K562 (cell line): Measurements from ENCODE around the gene CNTROB. TPM values are rescaled to one million over a fixed set of nuclear protein-coding genes. Genes with fewer than 3 reads are reported as not detected.
A peak's percentile ranks its signal among the peaks of the same experiment; 100 is the strongest.

Source experiments
- ARID1B ChIP-seq: fragments of 450-650 bp; IDR thresholded peaks from 2 replicates; pipeline ENCODE4 v1.6.1; 2016; ENCODE audit warnings: antibody characterized with exemption, mild to moderate bottlenecking, inconsistent platforms
- CHAMP1 ChIP-seq: fragments of 450-650 bp; IDR thresholded peaks from 2 replicates; pipeline ENCODE4 v1.6.1; 2016; ENCODE audit warnings: mild to moderate bottlenecking
- EHMT2 ChIP-seq: fragments of 450-650 bp; IDR thresholded peaks from 2 replicates; pipeline ENCODE4 v1.6.1; 2018; ENCODE audit warnings: antibody characterized with exemption
- ETS1 ChIP-seq: conservative IDR thresholded peaks from 2 replicates; pipeline ENCODE4 v1.6.1; 2011; ENCODE audit warnings: low read depth, mild to moderate bottlenecking, low read length; ENCODE audit not compliant: control insufficient read depth
- FOXJ3 ChIP-seq: sonication (generic); formaldehyde crosslinking; IDR thresholded peaks from 2 replicates; pipeline ENCODE4 v1.4.0; 2020; ENCODE audit warnings: mild to moderate bottlenecking, missing genetic modification reagents
- GATAD2A ChIP-seq: fragments of 450-650 bp; IDR thresholded peaks from 2 replicates; pipeline ENCODE4 v1.6.1; 2017
- HNRNPH1 ChIP-seq: fragments of 200-400 bp; formaldehyde crosslinking; optimal IDR thresholded peaks from 2 replicates; pipeline ENCODE3; 2017; ENCODE audit warnings: low read depth, mild to moderate bottlenecking, low read length, moderate library complexity
- NFYB ChIP-seq: IDR thresholded peaks from 2 replicates; pipeline ENCODE4 v1.6.1; 2011; ENCODE audit warnings: mild to moderate bottlenecking, moderate library complexity; ENCODE audit not compliant: insufficient read length; ENCODE audit errors: extremely low read depth
- PPARD ChIP-seq: fragments of 250-450 bp; sonication (Bioruptor Pico); IDR thresholded peaks from 2 replicates; pipeline ENCODE4 v1.8.0; 2022; ENCODE audit warnings: inconsistent platforms, mild to moderate bottlenecking, moderate library complexity
- PTRF ChIP-seq: fragments of 450-650 bp; IDR thresholded peaks from 2 replicates; pipeline ENCODE4 v1.6.1; 2016; ENCODE audit warnings: mild to moderate bottlenecking, missing genetic modification characterization, missing compliant biosample characterization
- SRSF3 ChIP-seq: fragments of 200-400 bp; formaldehyde crosslinking; IDR thresholded peaks from 2 replicates; pipeline ENCODE4 v1.6.1; 2016; ENCODE audit warnings: mild to moderate bottlenecking, low read length, moderate library complexity; ENCODE audit not compliant: insufficient read depth
- TAF1 ChIP-seq: IDR thresholded peaks from 2 replicates; pipeline ENCODE4 v1.6.1; 2011; ENCODE audit warnings: mild to moderate bottlenecking, low read length, moderate library complexity; ENCODE audit not compliant: insufficient read depth, control insufficient read depth, severe bottlenecking; ENCODE audit errors: extremely low read depth
- THRAP3 ChIP-seq: fragments of 450-650 bp; IDR thresholded peaks from 2 replicates; pipeline ENCODE4 v1.6.1; 2016; ENCODE audit warnings: mild to moderate bottlenecking, inconsistent platforms, borderline replicate concordance
- ZBTB17 ChIP-seq: fragments of 450-650 bp; formaldehyde crosslinking; IDR thresholded peaks from 2 replicates; pipeline ENCODE4 v1.4.0; 2020; ENCODE audit warnings: mild to moderate bottlenecking
- ZBTB2 ChIP-seq: fragments of 450-650 bp; IDR thresholded peaks from 2 replicates; pipeline ENCODE4 v1.6.1; 2016; ENCODE audit warnings: antibody characterized with exemption
- ZNF311 ChIP-seq: fragments of 250-450 bp; sonication (Bioruptor Pico); IDR thresholded peaks from 2 replicates; pipeline ENCODE4 v1.4.0; 2020; ENCODE audit warnings: mild to moderate bottlenecking, moderate library complexity
- ZSCAN32 ChIP-seq: fragments of 450-650 bp; formaldehyde crosslinking; IDR thresholded peaks from 2 replicates; pipeline ENCODE4 v1.4.0; 2020; ENCODE audit warnings: mild to moderate bottlenecking, moderate library complexity
- polyA plus RNA-seq, 8 experiments: library from polyadenylated mRNA; depleted of rRNA in 4 of 8; stranded (reverse) in 5 of 8; unstranded in 3 of 8; fragments of >200 nt; fragmentation: Nextera tagmentation in 2 of 8; fragmentation: Illumina TruSeq in 1 of 8; extraction: Ambion mirVana in 2 of 8; extraction: Trizol in 1 of 8; gene quantifications; 2 replicates each; pipeline versions ENCODE4 v1.2.1 to v1.2.3, GENCODE V29; 2011 to 2014; ENCODE audit warnings: inconsistent platforms in 1 of 8, missing spikeins in 1 of 8
- total RNA-seq, 7 experiments: library from RNA; depleted of rRNA in 6 of 7; stranded (reverse); fragments of >200 nt in 6 of 7; fragmentation: Illumina TruSeq in 2 of 7; extraction: Trizol in 2 of 7; gene quantifications; 2 replicates each; pipeline versions ENCODE4 v1.2.1 to v1.2.3, GENCODE V29; 2011 to 2021; ENCODE audit warnings: low replicate concordance in 1 of 7
- TF ChIP-seq, protein P1 (sequence below): fragments of 450-650 bp; formaldehyde crosslinking; IDR thresholded peaks from 2 replicates; pipeline ENCODE4 v1.4.0; 2022; ENCODE audit warnings: mild to moderate bottlenecking, moderate library complexity
- TF ChIP-seq, protein P2 (sequence below): IDR thresholded peaks from 2 replicates; pipeline ENCODE4 v1.6.1; 2016; ENCODE audit warnings: missing genetic modification characterization, missing compliant biosample characterization

CNTROB gene
- total and polyA plus RNA-seq, 9 of the 15 experiments (the other 6 are each of a cell fraction or from before 2014, with no cell fraction given) = 1.9 to 33.3 (median 23.0) TPM

DNA sequence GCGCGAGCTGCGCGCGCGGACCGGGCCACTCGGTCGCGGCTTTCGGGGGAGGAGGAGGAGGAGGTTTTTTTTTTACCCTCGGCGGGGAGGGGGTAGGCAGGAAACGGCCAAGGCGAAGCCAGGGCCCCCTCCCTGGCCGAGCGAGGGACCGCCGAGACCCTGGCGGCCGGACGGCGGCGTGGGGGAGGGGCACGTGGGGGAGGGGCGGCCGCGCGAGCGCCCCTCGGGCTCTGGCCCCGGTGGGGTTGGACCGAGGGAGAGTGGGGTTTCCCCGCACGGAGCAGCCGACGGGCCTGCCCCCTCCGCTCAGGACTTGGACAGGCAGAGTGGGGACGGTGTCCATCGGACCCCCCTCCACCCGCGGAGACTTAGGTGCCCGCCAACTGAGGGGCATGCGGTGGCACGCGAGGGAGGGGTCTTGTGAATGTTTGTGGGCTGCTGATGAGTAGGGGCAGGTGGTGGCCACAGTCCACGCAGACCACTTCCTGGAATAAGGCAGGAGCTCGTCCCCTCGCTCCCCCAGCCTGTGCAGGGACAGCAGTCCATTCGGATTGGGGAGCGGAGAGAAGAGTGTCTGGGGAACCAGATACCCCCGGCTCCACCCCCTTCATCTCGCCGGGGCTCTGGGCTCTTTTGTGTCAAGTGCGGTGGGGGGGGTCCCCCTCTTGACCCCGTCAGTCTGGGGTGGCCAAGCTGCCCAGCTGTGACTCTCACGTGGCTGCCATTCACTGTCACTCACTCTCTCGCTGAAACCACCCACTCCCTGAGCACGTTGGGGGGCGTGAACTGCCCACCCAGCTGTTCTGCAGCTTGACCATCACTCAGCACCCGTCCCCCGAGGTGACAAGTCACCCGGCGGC, 46.4 kb upstream of the CNTROB start (continued):
- TF ChIP-seq ETS1 = no peak
- no peak for TF ChIP-seq ZBTB2
- TF ChIP-seq ZBTB17 (CRISPR knock-in tag) = 0 out of 2 replicates have a peak, but pooled peaks have one; percentile 15
- TF ChIP-seq TAF1 = peak; percentile 22
- TF ChIP-seq HNRNPH1 = no peak
- no peak for TF ChIP-seq ZSCAN32
- no peak for TF ChIP-seq CHAMP1
- no peak for TF ChIP-seq FOXJ3 (CRISPR knock-in tag)
- TF ChIP-seq, protein P1, sequence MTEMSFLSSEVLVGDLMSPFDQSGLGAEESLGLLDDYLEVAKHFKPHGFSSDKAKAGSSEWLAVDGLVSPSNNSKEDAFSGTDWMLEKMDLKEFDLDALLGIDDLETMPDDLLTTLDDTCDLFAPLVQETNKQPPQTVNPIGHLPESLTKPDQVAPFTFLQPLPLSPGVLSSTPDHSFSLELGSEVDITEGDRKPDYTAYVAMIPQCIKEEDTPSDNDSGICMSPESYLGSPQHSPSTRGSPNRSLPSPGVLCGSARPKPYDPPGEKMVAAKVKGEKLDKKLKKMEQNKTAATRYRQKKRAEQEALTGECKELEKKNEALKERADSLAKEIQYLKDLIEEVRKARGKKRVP (CRISPR knock-in tag) = no peak
- no peak for TF ChIP-seq GATAD2A
- no peak for TF ChIP-seq PTRF (tag)
- no peak for TF ChIP-seq ZNF311 (CRISPR knock-in tag)
- no peak for TF ChIP-seq EHMT2
- TF ChIP-seq ARID1B = 0 out of 2 replicates have a peak, but pooled peaks have one; percentile 8
- no peak for TF ChIP-seq NFYB
- TF ChIP-seq THRAP3 = no peak
- TF ChIP-seq PPARD = no peak
- TF ChIP-seq, protein P2, sequence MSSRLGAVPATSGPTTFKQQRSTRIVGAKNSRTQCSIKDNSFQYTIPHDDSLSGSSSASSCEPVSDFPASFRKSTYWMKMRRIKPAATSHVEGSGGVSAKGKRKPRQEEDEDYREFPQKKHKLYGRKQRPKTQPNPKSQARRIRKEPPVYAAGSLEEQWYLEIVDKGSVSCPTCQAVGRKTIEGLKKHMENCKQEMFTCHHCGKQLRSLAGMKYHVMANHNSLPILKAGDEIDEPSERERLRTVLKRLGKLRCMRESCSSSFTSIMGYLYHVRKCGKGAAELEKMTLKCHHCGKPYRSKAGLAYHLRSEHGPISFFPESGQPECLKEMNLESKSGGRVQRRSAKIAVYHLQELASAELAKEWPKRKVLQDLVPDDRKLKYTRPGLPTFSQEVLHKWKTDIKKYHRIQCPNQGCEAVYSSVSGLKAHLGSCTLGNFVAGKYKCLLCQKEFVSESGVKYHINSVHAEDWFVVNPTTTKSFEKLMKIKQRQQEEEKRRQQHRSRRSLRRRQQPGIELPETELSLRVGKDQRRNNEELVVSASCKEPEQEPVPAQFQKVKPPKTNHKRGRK (tag) = no peak
- no peak for TF ChIP-seq SRSF3
